H9 (cell line): Measurements from ENCODE around the gene CACNA2D3. TPM values are rescaled to one million over a fixed set of nuclear protein-coding genes. Genes with fewer than 3 reads are reported as not detected.

Source experiments
- DNase-seq: peaks from one replicate; pipeline ENCODE4 v3.0.0-alpha.2; 2017
- H2AFZ ChIP-seq: one replicate; pipeline ENCODE4 v1.6.1; 2013; ENCODE audit warnings: mild to moderate bottlenecking, low read length, control low read depth, moderate library complexity
- H2AK5ac ChIP-seq: 2 replicates; pipeline ENCODE4 v1.6.1; 2013; ENCODE audit warnings: low read length, control low read depth, mixed read lengths; ENCODE audit not compliant: insufficient read length
- H2BK120ac ChIP-seq: one replicate; pipeline ENCODE4 v1.6.1; 2013; ENCODE audit warnings: low read depth, mild to moderate bottlenecking, low read length, control low read depth, inconsistent platforms; ENCODE audit not compliant: poor library complexity, severe bottlenecking
- H2BK12ac ChIP-seq: 2 replicates; pipeline ENCODE4 v1.6.1; 2013; ENCODE audit warnings: low read length, control low read depth, mixed read lengths, low read depth; ENCODE audit not compliant: insufficient read length
- H2BK15ac ChIP-seq: 2 replicates; pipeline ENCODE4 v1.6.1; 2013; ENCODE audit warnings: low read depth, low read length, control low read depth
- H2BK20ac ChIP-seq: one replicate; pipeline ENCODE4 v1.6.1; 2013; ENCODE audit warnings: low read depth, mild to moderate bottlenecking, low read length, control low read depth, inconsistent platforms; ENCODE audit not compliant: poor library complexity, severe bottlenecking
- H2BK5ac ChIP-seq: 2 replicates; pipeline ENCODE4 v1.6.1; 2013; ENCODE audit warnings: low read length, control low read depth, mixed read lengths; ENCODE audit not compliant: insufficient read length
- H3K14ac ChIP-seq: 2 replicates; pipeline ENCODE4 v1.6.1; 2013; ENCODE audit warnings: low read length, control low read depth; ENCODE audit not compliant: insufficient read depth
- H3K18ac ChIP-seq: 2 replicates; pipeline ENCODE4 v1.6.1; 2013; ENCODE audit warnings: low read depth, mild to moderate bottlenecking, mixed read lengths, low read length, control low read depth; ENCODE audit not compliant: insufficient read length
- H3K23ac ChIP-seq: 2 replicates; pipeline ENCODE4 v1.6.1; 2013; ENCODE audit warnings: low read length, control low read depth, mixed read lengths, low read depth; ENCODE audit not compliant: insufficient read length
- H3K23me2 ChIP-seq: 2 replicates; pipeline ENCODE4 v1.6.1; 2013; ENCODE audit warnings: low read depth, mild to moderate bottlenecking, mixed read lengths, low read length, control low read depth; ENCODE audit not compliant: insufficient read length, poor library complexity, severe bottlenecking
- H3K27ac ChIP-seq: 2 replicates; pipeline ENCODE4 v1.5.1; 2013; ENCODE audit warnings: low read length, control low read depth, mixed read lengths, low read depth; ENCODE audit not compliant: insufficient read length
- H3K27me3 ChIP-seq: 2 replicates; pipeline ENCODE4 v1.6.1; 2013; ENCODE audit warnings: low read length, control low read depth, inconsistent platforms; ENCODE audit not compliant: insufficient read depth
- H3K4ac ChIP-seq: 2 replicates; pipeline ENCODE4 v1.6.1; 2013; ENCODE audit warnings: low read depth, mild to moderate bottlenecking, control low read depth, inconsistent platforms, low read length, moderate library complexity
- H3K4me1 ChIP-seq: 2 replicates; pipeline ENCODE4 v1.6.1; 2013; ENCODE audit warnings: low read length, control low read depth, inconsistent platforms; ENCODE audit not compliant: insufficient read depth
- H3K4me2 ChIP-seq: 2 replicates; pipeline ENCODE4 v1.6.1; 2013; ENCODE audit warnings: low read length, control low read depth, mixed read lengths; ENCODE audit not compliant: insufficient read length, insufficient read depth
- H3K56ac ChIP-seq: 2 replicates; pipeline ENCODE4 v1.6.1; 2013; ENCODE audit warnings: low read depth, mild to moderate bottlenecking, mixed read lengths, low read length, control low read depth; ENCODE audit not compliant: insufficient read length
- H3K79me1 ChIP-seq: 2 replicates; pipeline ENCODE4 v1.6.1; 2013; ENCODE audit warnings: low read depth, mild to moderate bottlenecking, moderate library complexity, low read length, control low read depth, inconsistent platforms; ENCODE audit not compliant: insufficient read depth, poor library complexity, severe bottlenecking
- H3K79me2 ChIP-seq: 2 replicates; pipeline ENCODE4 v1.6.1; 2013; ENCODE audit warnings: low read length, control low read depth, inconsistent platforms; ENCODE audit not compliant: insufficient read depth
- H3K9ac ChIP-seq: 2 replicates; pipeline ENCODE4 v1.6.1; 2013; ENCODE audit warnings: low read length, control low read depth, mixed read lengths; ENCODE audit not compliant: insufficient read length; ENCODE audit errors: extremely low read depth
- H3K9me3 ChIP-seq: one replicate; pipeline ENCODE4 v1.6.1; 2013; ENCODE audit warnings: low read depth, low read length, inconsistent platforms; ENCODE audit not compliant: control insufficient read depth
- H3T11ph ChIP-seq: one replicate; pipeline ENCODE4 v1.6.1; 2013; ENCODE audit warnings: mild to moderate bottlenecking, low read length, control low read depth, inconsistent platforms
- H4K20me1 ChIP-seq: one replicate; pipeline ENCODE4 v1.6.1; 2013; ENCODE audit not compliant: control insufficient read depth, insufficient read length, insufficient read depth
- H4K5ac ChIP-seq: 2 replicates; pipeline ENCODE4 v1.6.1; 2013; ENCODE audit warnings: low read depth, mild to moderate bottlenecking, mixed read lengths, low read length, control low read depth; ENCODE audit not compliant: insufficient read length
- H4K8ac ChIP-seq: replicated peaks from 2 replicates; pipeline ENCODE4 v1.6.1; 2013; ENCODE audit warnings: low read length, control low read depth, mixed read lengths, low read depth; ENCODE audit not compliant: insufficient read length
- H4K91ac ChIP-seq: 2 replicates; pipeline ENCODE4 v1.6.1; 2013; ENCODE audit warnings: low read depth, mild to moderate bottlenecking, moderate library complexity, mixed read lengths, low read length, control low read depth; ENCODE audit not compliant: insufficient read length
- H3K27ac Mint-ChIP-seq, 3 experiments: 2 replicates in 2 of 3; 3 replicates in 1 of 3; pipeline ENCODE4 v1.8.0; 2020 to 2021; ENCODE audit warnings: mixed read lengths in 3 of 3, mild to moderate bottlenecking in 1 of 3, moderate library complexity in 1 of 3
- H3K27me3 Mint-ChIP-seq: 2 replicates; pipeline ENCODE4 v1.8.0; 2021; ENCODE audit warnings: low read depth, mild to moderate bottlenecking, moderate library complexity, mixed read lengths
- H3K36me3 Mint-ChIP-seq, 3 experiments: 2 replicates in 2 of 3; 3 replicates in 1 of 3; pipeline ENCODE4 v1.8.0; 2020 to 2021; ENCODE audit warnings: low read depth in 3 of 3, mixed read lengths in 3 of 3; ENCODE audit not compliant: insufficient read depth in 1 of 3
- H3K4me1 Mint-ChIP-seq, 2 experiments: 2 replicates each; pipeline ENCODE4 v1.8.0; 2020; ENCODE audit warnings: mixed read lengths in 2 of 2
- H3K4me3 Mint-ChIP-seq, 2 experiments: 2 replicates in 1 of 2; 3 replicates in 1 of 2; pipeline ENCODE4 v1.8.0; 2020 to 2021; ENCODE audit warnings: mild to moderate bottlenecking in 2 of 2, mixed read lengths in 2 of 2, moderate library complexity in 1 of 2
- H3K9me3 Mint-ChIP-seq, 2 experiments: 2 replicates in 1 of 2; 3 replicates in 1 of 2; pipeline ENCODE4 v1.8.0; 2020; ENCODE audit warnings: mild to moderate bottlenecking in 2 of 2, mixed read lengths in 2 of 2, moderate library complexity in 1 of 2
- CTCF ChIP-seq: fragments of 200-600 bp; sonication (generic); conservative IDR thresholded peaks from 3 replicates; pipeline ENCODE4 v1.8.0; 2021; ENCODE audit warnings: antibody characterized with exemption, mild to moderate bottlenecking
- WGBS: extraction: QIAGEN DNeasy Blood & Tissue Kit; methylation state at CpG from one replicate; pipeline ENCODE4 v1.1.7; 2013; ENCODE audit warnings: missing lambda C conversion rate, low lambda C conversion rate, mixed read lengths; ENCODE audit not compliant: insufficient read length; ENCODE audit errors: extremely low coverage; 5-methylcytosine and 5-hydroxymethylcytosine counted together
- total RNA-seq: library from RNA; stranded (reverse); gene quantifications from 2 replicates; pipeline ENCODE4 v1.2.1, GENCODE V29; 2021

Gene CACNA2D3
- total RNA-seq, 1 experiment from 2014 or later, result 3.2 TPM

GRCh38 chr3:54127499-54128056 is 5.2 kb downstream of the CACNA2D3 start:
- Histone ChIP-seq H3K4ac (no peak overlapping the region), H2AK5ac (no peak overlapping the region), H3K9me3 (no peaks in the 10 kb centered on the region), H4K91ac (no peak overlapping the region), H3K27me3 (peaks cover 18% of the 10 kb centered on the region; the same call in 1 of the 2 replicates), H3K14ac (no peak overlapping the region), H3K79me2 (no peaks in the 10 kb centered on the region), H2BK120ac (no peak overlapping the region), H4K8ac (no peak overlapping the region), H3T11ph (no peak overlapping the region), H4K5ac (no peak overlapping the region), H2AFZ (no peak overlapping the region), H2BK20ac (no peak overlapping the region), H3K4me2 (no peak overlapping the region), H4K20me1 (no peaks in the 10 kb centered on the region), H2BK12ac (no peak overlapping the region), H3K23ac (no peak overlapping the region), H3K23me2 (peaks cover 9% of the 10 kb centered on the region), H3K56ac (no peak overlapping the region), H3K9ac (no peak overlapping the region), H2BK15ac (no peak overlapping the region), H3K18ac (no peak overlapping the region), H3K4me1 (0 out of 2 replicates have a peak, but pooled peaks cover under 1% of the 10 kb centered on the region), H2BK5ac (no peak overlapping the region), H3K79me1 (no peaks in the 10 kb centered on the region), H3K27ac (no peak overlapping the region)
- Mint-ChIP-seq H3K27me3 (peaks cover 50% of the 10 kb centered on the region), H3K4me1 (peaks cover 16 to 25% of the 10 kb centered on the region in 2 experiments), H3K9me3 (no peaks in the 10 kb centered on the region), H3K36me3 (no peaks in the 10 kb centered on the region), H3K27ac (no peak overlapping the region), H3K4me3 (no peak overlapping the region)
- no CpG with 5 or more reads among the region's 6 CpGs for WGBS
- no peak for TF ChIP-seq CTCF
- DNase-seq, result no peak
